PC-9 (cell line): Measurements from ENCODE around the gene MAP3K20.

Source experiments
- CTCF ChIP-seq: fragments of 200-600 bp; sonication (generic); conservative IDR thresholded peaks from 2 replicates; pipeline ENCODE4 v1.6.1; 2017; ENCODE audit warnings: mixed run types, antibody characterized with exemption, mild to moderate bottlenecking, moderate library complexity
- EZH2 ChIP-seq: fragments of 200-600 bp; sonication (generic); IDR thresholded peaks from 2 replicates; pipeline ENCODE4 v1.8.0; 2017; ENCODE audit warnings: antibody characterized with exemption, low read depth

DNA sequence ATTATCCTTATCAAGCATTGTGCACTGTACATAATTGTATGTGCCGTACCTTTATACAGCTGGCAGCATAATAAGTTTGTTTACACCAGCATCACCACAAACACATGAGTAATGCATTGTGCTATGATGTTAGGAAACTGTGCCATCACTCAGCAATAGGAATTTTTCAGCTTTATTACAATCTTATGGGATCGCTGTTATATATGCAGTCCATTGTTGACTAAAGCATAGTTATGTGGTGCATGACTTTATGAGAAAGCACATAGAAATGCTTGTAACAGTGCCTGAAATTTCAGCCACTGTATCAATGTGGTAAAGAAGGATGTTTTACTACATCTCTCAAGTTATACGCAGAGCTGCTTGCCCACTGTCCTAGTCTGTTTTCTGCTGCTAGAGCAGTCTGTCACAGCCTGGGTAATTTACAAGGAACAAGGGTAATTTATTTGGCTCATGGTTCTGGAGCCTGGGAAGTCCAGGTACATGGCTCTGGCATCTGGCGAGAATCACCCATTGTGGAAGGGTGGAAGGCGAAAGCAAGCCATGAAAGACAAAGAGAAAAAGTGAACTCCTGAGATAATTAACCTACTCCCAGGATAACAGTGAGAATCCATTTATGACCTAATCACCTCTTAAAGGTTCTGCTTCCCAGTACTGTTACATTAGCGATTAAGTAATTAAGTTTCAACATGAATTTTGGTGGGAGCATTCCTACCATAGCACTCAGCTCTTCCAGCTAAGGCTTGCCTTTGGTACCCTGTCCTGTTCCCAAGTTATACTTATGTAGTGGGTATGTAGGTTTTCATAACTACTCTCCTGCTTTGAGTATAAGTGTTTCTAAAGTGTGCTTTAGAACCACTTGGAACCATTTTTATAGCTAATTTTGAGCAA is 4.6 kb downstream of the MAP3K20 start:
- TF ChIP-seq CTCF (no peak), EZH2 (no peak)
